ACC112 (cell line): ENCODE measurements around the gene GTF2A1.

Source experiments
- H2AFZ ChIP-seq: fragments of 200-600 bp; sonication (generic); one replicate; pipeline ENCODE4 v1.6.0; 2017; ENCODE audit warnings: antibody characterized with exemption, low read length; ENCODE audit not compliant: unreplicated experiment
- H3K27ac ChIP-seq: fragments of 200-600 bp; sonication (generic); 2 replicates; pipeline ENCODE4 v1.5.1; 2014; ENCODE audit warnings: low read depth, mild to moderate bottlenecking, antibody characterized with exemption, low read length, moderate library complexity
- H3K27me3 ChIP-seq: fragments of 200-600 bp; sonication (generic); 2 replicates; pipeline ENCODE4 v1.6.1; 2014; ENCODE audit warnings: mild to moderate bottlenecking, antibody characterized with exemption, low read length, moderate library complexity, mixed read lengths; ENCODE audit not compliant: insufficient read depth
- H3K36me3 ChIP-seq: fragments of 200-600 bp; sonication (generic); 2 replicates; pipeline ENCODE4 v1.6.1; 2016; ENCODE audit warnings: mild to moderate bottlenecking, antibody characterized with exemption, low read length, moderate library complexity, mixed read lengths; ENCODE audit not compliant: insufficient read depth
- H3K4me1 ChIP-seq: fragments of 200-600 bp; sonication (generic); one replicate; pipeline ENCODE4 v1.6.1; 2016; ENCODE audit warnings: low read length, mixed read lengths; ENCODE audit not compliant: insufficient read depth, unreplicated experiment, control insufficient read depth
- H3K4me3 ChIP-seq: fragments of 200-600 bp; sonication (generic); 2 replicates; pipeline ENCODE4 v1.5.1; 2014; ENCODE audit warnings: mild to moderate bottlenecking, low read depth, low read length
- H3K79me2 ChIP-seq: fragments of 200-600 bp; sonication (generic); one replicate; pipeline ENCODE4 v1.6.0; 2016; ENCODE audit warnings: low read length; ENCODE audit not compliant: control insufficient read depth, unreplicated experiment, insufficient read depth

GTF2A1 gene

GRCh38 chr14:81178063-81178462, 42.7 kb downstream of the GTF2A1 start:
- H3K27me3 ChIP-seq: no peaks in the 10 kb centered on the region
- peak overlapping the region; percentile 73 for H3K4me3 ChIP-seq
- H3K27ac ChIP-seq: no peak overlapping the region
- no peak overlapping the region for H2AFZ ChIP-seq
- H3K79me2 ChIP-seq: no peaks in the 10 kb centered on the region
- peaks cover 6% of the 10 kb centered on the region; the same call in 1 of the 2 replicates for H3K36me3 ChIP-seq
- peaks cover 13% of the 10 kb centered on the region for H3K4me1 ChIP-seq

GRCh38 chr14:81177225-81177624, 43.5 kb downstream of the GTF2A1 start:
- Histone ChIP-seq H3K79me2 (no peaks in the 10 kb centered on the region), H2AFZ (peak overlapping the region; percentile 21), H3K27me3 (no peaks in the 10 kb centered on the region), H3K4me3 (peak overlapping the region; percentile 73), H3K4me1 (peaks cover 21% of the 10 kb centered on the region), H3K27ac (peak overlapping the region; percentile 7; the same call in 1 of the 2 replicates), H3K36me3 (peaks cover 6% of the 10 kb centered on the region; the same call in 1 of the 2 replicates)

- H2AFZ ChIP-seq: peak overlapping the region; percentile 21
- peak overlapping the region; percentile 73; the same call in 1 of the 2 replicates for H3K4me3 ChIP-seq
- H3K27me3 ChIP-seq: no peaks in the 10 kb centered on the region
- peaks cover 6% of the 10 kb centered on the region; the same call in 1 of the 2 replicates for H3K36me3 ChIP-seq
- peaks cover 28% of the 10 kb centered on the region for H3K4me1 ChIP-seq
- H3K79me2 ChIP-seq: no peaks in the 10 kb centered on the region
- H3K27ac ChIP-seq: peak overlapping the region; percentile 7; the same call in 1 of the 2 replicates
These were observed 44.5 kb downstream of the GTF2A1 start for GRCh38 chr14:81176241-81176640.

GRCh38 chr14:81172881-81173280, 47.9 kb downstream of the GTF2A1 start:
- Histone ChIP-seq H3K36me3 (no peaks in the 10 kb centered on the region), H3K27me3 (no peaks in the 10 kb centered on the region), H2AFZ (no peak overlapping the region), H3K79me2 (no peaks in the 10 kb centered on the region), H3K4me1 (peaks cover 32% of the 10 kb centered on the region), H3K4me3 (no peak overlapping the region), H3K27ac (peak overlapping the region; percentile 9)

GRCh38 chr14:81172353-81172752, 48.4 kb downstream of the GTF2A1 start:
- Histone ChIP-seq H3K4me1 (peaks cover 30% of the 10 kb centered on the region), H3K4me3 (no peak overlapping the region), H3K27ac (peak overlapping the region; percentile 9), H3K27me3 (no peaks in the 10 kb centered on the region), H3K36me3 (no peaks in the 10 kb centered on the region), H3K79me2 (no peaks in the 10 kb centered on the region), H2AFZ (no peak overlapping the region)

- Histone ChIP-seq H2AFZ (no peak overlapping the region), H3K27ac (no peak overlapping the region; the same call in 1 of the 2 replicates), H3K79me2 (no peaks in the 10 kb centered on the region), H3K4me1 (peaks cover 21% of the 10 kb centered on the region), H3K27me3 (no peaks in the 10 kb centered on the region), H3K36me3 (no peaks in the 10 kb centered on the region), H3K4me3 (peak overlapping the region; percentile 87)
These were observed 49.9 kb downstream of the GTF2A1 start for GRCh38 chr14:81170829-81171195.

- H2AFZ ChIP-seq: peak overlapping the region; percentile 95
- H3K79me2 ChIP-seq: no peaks in the 10 kb centered on the region
- no peaks in the 10 kb centered on the region for H3K36me3 ChIP-seq
- H3K4me3 ChIP-seq: peak overlapping the region; percentile 87
- peaks cover 21% of the 10 kb centered on the region for H3K4me1 ChIP-seq
- H3K27me3 ChIP-seq: no peaks in the 10 kb centered on the region
- peak overlapping the region; percentile 79 for H3K27ac ChIP-seq
These were observed 50.5 kb downstream of the GTF2A1 start for GRCh38 chr14:81170104-81170828.

GRCh38 chr14:81169711-81170103, 51.1 kb downstream of the GTF2A1 start:
- Histone ChIP-seq H2AFZ (peak overlapping the region; percentile 95), H3K4me3 (peak overlapping the region; percentile 87), H3K27me3 (no peaks in the 10 kb centered on the region), H3K36me3 (no peaks in the 10 kb centered on the region), H3K27ac (no peak overlapping the region), H3K4me1 (peaks cover 21% of the 10 kb centered on the region), H3K79me2 (no peaks in the 10 kb centered on the region)

- Histone ChIP-seq H3K36me3 (no peaks in the 10 kb centered on the region), H3K4me3 (peak overlapping the region; percentile 87), H3K27ac (no peak overlapping the region), H3K4me1 (peaks cover 24% of the 10 kb centered on the region), H3K27me3 (no peaks in the 10 kb centered on the region), H2AFZ (peak overlapping the region; percentile 95), H3K79me2 (no peaks in the 10 kb centered on the region)
These were observed 51.5 kb downstream of the GTF2A1 start for GRCh38 chr14:81169267-81169666.

GRCh38 chr14:81166121-81166520, 54.6 kb downstream of the GTF2A1 start:
- no peak overlapping the region for H3K27ac ChIP-seq
- H3K36me3 ChIP-seq: no peaks in the 10 kb centered on the region
- no peak overlapping the region for H2AFZ ChIP-seq
- no peaks in the 10 kb centered on the region for H3K79me2 ChIP-seq
- no peaks in the 10 kb centered on the region for H3K27me3 ChIP-seq
- H3K4me1 ChIP-seq: peaks cover 22% of the 10 kb centered on the region
- no peak overlapping the region for H3K4me3 ChIP-seq

- H3K27ac ChIP-seq: no peak overlapping the region
- no peaks in the 10 kb centered on the region for H3K27me3 ChIP-seq
- no peaks in the 10 kb centered on the region for H3K79me2 ChIP-seq
- no peaks in the 10 kb centered on the region for H3K36me3 ChIP-seq
- H2AFZ ChIP-seq: no peak overlapping the region
- peaks cover 17% of the 10 kb centered on the region for H3K4me1 ChIP-seq
- no peak overlapping the region for H3K4me3 ChIP-seq
These were observed 55.6 kb downstream of the GTF2A1 start for GRCh38 chr14:81165188-81165587.
